Measurements from ENCODE around the gene CHCHD3.

DNA sequence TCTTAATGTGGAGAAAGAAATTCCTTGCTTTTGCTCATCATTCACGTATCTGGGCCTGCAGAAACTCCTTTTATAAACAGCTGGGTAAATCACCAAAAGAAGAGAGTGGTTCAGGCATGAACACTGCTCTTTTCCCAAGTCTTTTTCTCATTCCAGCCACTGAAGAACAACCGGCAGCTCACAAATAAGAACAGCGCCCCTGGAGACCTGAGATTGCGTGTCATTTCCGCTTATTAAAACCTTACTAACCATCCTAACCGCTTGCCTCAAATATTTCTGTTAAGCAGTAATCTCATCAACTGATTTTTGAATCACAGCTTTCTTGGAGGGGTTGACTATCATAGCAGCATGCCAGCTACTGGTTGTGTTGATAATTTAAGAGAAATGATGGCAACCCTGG, 292.6 kb downstream of the CHCHD3 start:
- TF ChIP-seq, protein P1, sequence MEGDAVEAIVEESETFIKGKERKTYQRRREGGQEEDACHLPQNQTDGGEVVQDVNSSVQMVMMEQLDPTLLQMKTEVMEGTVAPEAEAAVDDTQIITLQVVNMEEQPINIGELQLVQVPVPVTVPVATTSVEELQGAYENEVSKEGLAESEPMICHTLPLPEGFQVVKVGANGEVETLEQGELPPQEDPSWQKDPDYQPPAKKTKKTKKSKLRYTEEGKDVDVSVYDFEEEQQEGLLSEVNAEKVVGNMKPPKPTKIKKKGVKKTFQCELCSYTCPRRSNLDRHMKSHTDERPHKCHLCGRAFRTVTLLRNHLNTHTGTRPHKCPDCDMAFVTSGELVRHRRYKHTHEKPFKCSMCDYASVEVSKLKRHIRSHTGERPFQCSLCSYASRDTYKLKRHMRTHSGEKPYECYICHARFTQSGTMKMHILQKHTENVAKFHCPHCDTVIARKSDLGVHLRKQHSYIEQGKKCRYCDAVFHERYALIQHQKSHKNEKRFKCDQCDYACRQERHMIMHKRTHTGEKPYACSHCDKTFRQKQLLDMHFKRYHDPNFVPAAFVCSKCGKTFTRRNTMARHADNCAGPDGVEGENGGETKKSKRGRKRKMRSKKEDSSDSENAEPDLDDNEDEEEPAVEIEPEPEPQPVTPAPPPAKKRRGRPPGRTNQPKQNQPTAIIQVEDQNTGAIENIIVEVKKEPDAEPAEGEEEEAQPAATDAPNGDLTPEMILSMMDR (IDR thresholded peaks at IDR 0.05) = no peak
- no peak for TF ChIP-seq POLR2A (IDR thresholded peaks at IDR 0.05)

All from right lobe of liver (tissue), 4 donors.